Keratinocyte (primary cell): ENCODE measurements around the gene ACYP2. TPM values are rescaled to one million over a fixed set of nuclear protein-coding genes. Genes with fewer than 3 reads are reported as not detected.

Source experiments
- DNase-seq: peaks from one replicate; pipeline ENCODE4 v3.0.0-alpha.2; 2011; ENCODE audit warnings: low read depth, missing footprints, low spot score
- FAIRE-seq: peaks from 2 replicates; lab custom pipeline; 2011; peaks lifted over from hg19 to GRCh38; lab: Jason Lieb, UNC
- H2AFZ ChIP-seq: 2 replicates; pipeline ENCODE4 v1.6.0; 2012; ENCODE audit warnings: low read length, control low read depth, inconsistent platforms; ENCODE audit not compliant: control insufficient read depth
- H3K27ac ChIP-seq: 2 replicates; pipeline ENCODE4 v1.5.1; 2011; ENCODE audit warnings: low read length; ENCODE audit not compliant: control insufficient read depth, insufficient read depth
- H3K27me3 ChIP-seq: 3 replicates; pipeline ENCODE4 v1.6.0; 2011; ENCODE audit warnings: low read length; ENCODE audit not compliant: control insufficient read depth, insufficient read depth; ENCODE audit errors: extremely low read depth
- H3K36me3 ChIP-seq, 2 experiments: 2 replicates in 1 of 2; 3 replicates in 1 of 2; pipeline ENCODE4 v1.5.1; 2011; ENCODE audit warnings: low read length in 2 of 2, mild to moderate bottlenecking in 1 of 2; ENCODE audit not compliant: control insufficient read depth in 2 of 2, insufficient read depth in 2 of 2; ENCODE audit errors: extremely low read depth in 1 of 2
- H3K4me1 ChIP-seq: 3 replicates; pipeline ENCODE4 v1.5.1; 2011; ENCODE audit warnings: low read length; ENCODE audit not compliant: control insufficient read depth, insufficient read depth; ENCODE audit errors: extremely low read depth
- H3K4me2 ChIP-seq: 3 replicates; pipeline ENCODE4 v1.6.0; 2011; ENCODE audit warnings: low read depth, low read length; ENCODE audit not compliant: control insufficient read depth, insufficient read depth; ENCODE audit errors: extremely low read depth
- H3K4me3 ChIP-seq, 3 experiments: fragments of 200-600 bp in 1 of 3; sonication (generic) in 1 of 3; 2 replicates in 2 of 3; 3 replicates in 1 of 3; pipeline ENCODE4 v1.5.1; 2011 to 2016; ENCODE audit warnings: low read length in 3 of 3, mild to moderate bottlenecking in 3 of 3, control low read depth in 2 of 3, inconsistent platforms in 1 of 3, low read depth in 1 of 3, mixed read lengths in 1 of 3, mixed run types in 1 of 3, moderate library complexity in 1 of 3; ENCODE audit not compliant: control insufficient read depth in 2 of 3, insufficient read depth in 2 of 3; ENCODE audit errors: extremely low read depth in 1 of 3
- H3K79me2 ChIP-seq: 2 replicates; pipeline ENCODE4 v1.6.0; 2012; ENCODE audit warnings: low read length; ENCODE audit not compliant: control insufficient read depth, insufficient read depth
- H3K9ac ChIP-seq: 3 replicates; pipeline ENCODE4 v1.6.0; 2011; ENCODE audit warnings: low read length; ENCODE audit not compliant: control insufficient read depth, insufficient read depth; ENCODE audit errors: extremely low read depth
- H3K9me1 ChIP-seq: 3 replicates; pipeline ENCODE4 v1.6.0; 2011; ENCODE audit warnings: low read length; ENCODE audit not compliant: control insufficient read depth, insufficient read depth; ENCODE audit errors: extremely low read depth
- H3K9me3 ChIP-seq: 2 replicates; pipeline ENCODE4 v1.5.1; 2012; ENCODE audit warnings: low read depth, low read length; ENCODE audit not compliant: control insufficient read depth
- H4K20me1 ChIP-seq: 3 replicates; pipeline ENCODE4 v1.6.0; 2011; ENCODE audit warnings: low read length; ENCODE audit not compliant: control insufficient read depth, insufficient read depth; ENCODE audit errors: extremely low read depth
- CTCF ChIP-seq, 3 experiments: IDR thresholded peaks in 1 of 3; conservative IDR thresholded peaks in 1 of 3; optimal IDR thresholded peaks in 1 of 3; 2 replicates in 2 of 3; 3 replicates in 1 of 3; pipeline versions ENCODE3 to v1.5.1; 2011; ENCODE audit warnings: low read length in 3 of 3, mild to moderate bottlenecking in 3 of 3, moderate library complexity in 2 of 3, control low read depth in 1 of 3, inconsistent platforms in 1 of 3; ENCODE audit not compliant: insufficient read depth in 2 of 3; ENCODE audit errors: extremely low read depth in 1 of 3
- EZH2 ChIP-seq: IDR thresholded peaks from one replicate; pipeline ENCODE4 v1.6.1; 2012; ENCODE audit warnings: inconsistent platforms, mild to moderate bottlenecking, low read length, moderate library complexity
- dilution Hi-C: fragments of 300-500 bp; cut with MboI; formaldehyde crosslinking; loops from one replicate; pipeline ENCODE4 v1.7.0; 2020; ENCODE audit warnings: low sequenced_read_pairs; ENCODE audit not compliant: extremely low pct_ligation_motif_present
- polyA plus RNA-seq, 5 experiments: library from polyadenylated mRNA; depleted of rRNA in 3 of 5; stranded (reverse) in 3 of 5; stranded (forward) in 1 of 5; unstranded in 1 of 5; fragments of >200 nt; gene quantifications; 1 replicate in 1 of 5; 2 replicates in 3 of 5; 3 replicates in 1 of 5; pipeline versions ENCODE4 v1.2.1 to v1.2.3, GENCODE V29; 2011 to 2012; ENCODE audit warnings: missing spikeins in 2 of 5, low read depth in 1 of 5, low replicate concordance in 1 of 5

ACYP2 gene
- polyA plus RNA-seq, 1 donor (not counting 4 experiments of a cell fraction or from before 2014, with no cell fraction given): 8.7 TPM

- no peak overlapping the region for H3K4me3 ChIP-seq
- no peaks in the 10 kb centered on the region for H3K36me3 ChIP-seq
- H3K9me1 ChIP-seq: no peaks in the 10 kb centered on the region
- DNase-seq (no peak), FAIRE-seq (no peak)
- no peak overlapping the region for H2AFZ ChIP-seq
- no peaks in the 10 kb centered on the region for H3K4me1 ChIP-seq
- no peak overlapping the region for H3K4me2 ChIP-seq
- H4K20me1 ChIP-seq: no peaks in the 10 kb centered on the region
- dilution Hi-C loops: no loop called here
- no peaks in the 10 kb centered on the region for H3K79me2 ChIP-seq
- H3K9me3 ChIP-seq: no peaks in the 10 kb centered on the region
- no peak overlapping the region for H3K27ac ChIP-seq
- TF ChIP-seq CTCF (optimal IDR thresholded peaks at IDR 0.05 in 1 of 3, IDR thresholded peaks at IDR 0.05 in 1 of 3, conservative IDR thresholded peaks at IDR 0.05 in 1 of 3; ENCODE audit: extremely low read depth in 1 of 3, insufficient read depth in 2 of 3, low read length in 3 of 3) (no peak), EZH2 (no peak)
- H3K27me3 ChIP-seq: no peaks in the 10 kb centered on the region
- H3K9ac ChIP-seq: no peak overlapping the region
These were observed 155.8 kb downstream of the ACYP2 start for GRCh38 chr2:54271189-54271588.

- no peaks in the 10 kb centered on the region for H3K4me1 ChIP-seq
- no peak overlapping the region for H3K27ac ChIP-seq
- H3K9me1 ChIP-seq: no peaks in the 10 kb centered on the region
- H3K4me2 ChIP-seq: no peak overlapping the region
- TF ChIP-seq EZH2 (no peak), CTCF (optimal IDR thresholded peaks at IDR 0.05 in 1 of 3, IDR thresholded peaks at IDR 0.05 in 1 of 3, conservative IDR thresholded peaks at IDR 0.05 in 1 of 3; ENCODE audit: extremely low read depth in 1 of 3, insufficient read depth in 2 of 3, low read length in 3 of 3) (no peak)
- no peaks in the 10 kb centered on the region for H3K9me3 ChIP-seq
- H3K79me2 ChIP-seq: no peaks in the 10 kb centered on the region
- dilution Hi-C loops: no loop called here
- H4K20me1 ChIP-seq: no peaks in the 10 kb centered on the region
- FAIRE-seq (no peak), DNase-seq (no peak)
- H3K36me3 ChIP-seq: no peaks in the 10 kb centered on the region
- H3K4me3 ChIP-seq: no peak overlapping the region
- H2AFZ ChIP-seq: no peak overlapping the region
- H3K27me3 ChIP-seq: no peaks in the 10 kb centered on the region
- H3K9ac ChIP-seq: no peak overlapping the region
These were observed 156.6 kb downstream of the ACYP2 start for GRCh38 chr2:54271843-54272627.
